GM18861 (cell line): ENCODE data around the gene MRPS31.

Experiments
- ATAC-seq: cut with Tn5 transposase; IDR thresholded peaks from one replicate; pipeline ENCODE4 v1.9.1; 2021; ENCODE audit not compliant: unreplicated experiment

The MRPS31 gene

DNA sequence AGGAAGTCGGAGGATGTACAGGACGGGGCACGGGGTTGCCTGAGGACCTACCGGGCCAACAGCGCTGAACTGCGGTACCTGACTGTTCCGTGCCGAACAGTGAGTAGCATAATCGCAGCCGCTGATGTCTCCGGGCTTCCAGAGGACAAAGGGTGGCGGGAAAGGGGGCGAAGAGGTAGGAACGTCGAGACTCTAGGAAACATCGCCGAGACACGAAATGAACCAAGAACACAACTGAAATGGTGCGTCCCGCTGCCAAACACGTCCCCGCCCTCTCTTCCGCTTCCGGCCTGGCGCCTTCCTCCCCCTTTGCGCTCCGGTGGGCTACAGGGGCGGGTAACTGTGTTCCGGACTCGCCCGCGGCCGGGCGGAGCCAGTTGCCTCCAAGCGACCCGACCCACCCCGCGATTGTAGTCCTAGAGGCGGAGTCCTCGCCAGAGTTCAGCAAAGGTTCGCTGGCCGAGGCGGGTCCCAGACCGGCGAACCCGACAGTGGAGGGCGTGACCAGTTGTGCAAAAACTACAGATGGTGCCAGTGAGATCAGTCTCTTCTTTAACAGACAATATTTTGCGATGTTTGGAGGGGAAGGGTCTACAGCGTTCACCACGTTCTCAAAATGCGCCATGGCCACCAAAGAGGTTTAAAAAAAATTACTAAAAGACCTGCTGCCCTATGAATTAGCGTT lies at the start of gene MRPS31:
MRPS31 (minus strand) TSS at position 257 of the 685 bp plus-strand sequence; CDS start at position 203, 54 bp downstream.
- ATAC-seq, result peak; percentile 93

DNA sequence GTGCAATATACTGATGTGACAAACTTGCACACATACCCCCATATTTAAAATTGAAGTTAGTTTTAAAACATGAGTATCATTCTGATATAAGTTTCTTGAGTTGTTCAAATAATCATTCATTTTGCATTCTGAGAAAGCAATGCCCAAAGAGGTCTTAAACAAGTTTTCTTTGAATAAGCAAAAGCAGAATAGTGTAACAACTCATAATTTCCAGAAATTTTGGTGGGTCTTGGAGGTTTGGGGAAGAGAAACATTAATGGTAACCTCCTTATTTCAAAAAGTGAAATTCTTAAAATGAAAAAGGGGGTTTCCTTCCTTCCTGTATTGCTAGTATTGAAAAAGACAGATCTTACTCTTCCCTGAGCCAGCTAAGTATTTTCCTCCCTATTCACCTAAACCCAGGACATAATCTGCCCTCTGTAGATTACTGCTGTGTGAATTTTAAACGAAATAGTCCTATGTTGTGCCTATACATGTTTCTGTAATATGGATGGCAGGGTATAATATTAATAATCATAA lies 48.9 kb upstream of the MRPS31 start:
- ATAC-seq, result no peak

- ATAC-seq, result no peak
These were observed 47.9 kb upstream of the MRPS31 start for GRCh38 chr13:40818926-40819325.

GRCh38 chr13:40814803-40815202 lies 43.8 kb upstream of the MRPS31 start:
- ATAC-seq, result no peak

- ATAC-seq, result no peak
These were observed 42.9 kb upstream of the MRPS31 start for GRCh38 chr13:40813667-40814454.

DNA sequence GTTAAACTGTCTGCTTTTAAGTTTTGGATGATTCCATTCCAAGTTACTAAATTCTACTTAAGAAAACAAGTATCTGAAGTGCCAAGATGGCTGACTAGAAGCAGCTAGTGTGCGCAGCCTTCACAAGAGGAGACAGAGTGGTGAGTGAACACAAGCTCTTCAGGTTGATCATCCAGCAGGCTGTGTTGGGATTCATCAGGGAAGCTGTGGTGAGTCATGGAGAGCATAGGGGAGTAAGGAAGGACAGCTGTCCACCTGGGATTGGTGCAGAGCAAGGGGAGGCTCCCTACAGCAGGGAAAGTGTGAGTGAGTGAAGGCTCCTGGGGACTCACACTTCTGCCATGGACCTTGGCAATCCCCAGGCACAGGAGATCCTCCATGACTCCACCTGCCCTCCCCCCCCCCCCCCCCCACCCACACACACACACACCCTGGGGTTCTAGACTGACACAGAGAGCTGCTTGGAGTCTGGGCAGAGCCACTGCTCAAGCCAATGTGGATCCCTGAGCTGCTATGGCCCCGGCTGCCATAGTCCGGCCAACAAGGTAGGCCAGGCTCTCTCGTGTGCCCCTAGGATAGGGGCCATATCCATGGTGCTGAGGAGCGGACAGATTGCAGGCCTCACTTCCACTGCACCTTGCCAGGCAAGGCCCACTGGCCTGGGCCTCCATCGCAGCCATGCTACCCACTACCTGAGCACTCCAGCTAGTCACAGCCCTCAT lies 41.9 kb upstream of the MRPS31 start:
- ATAC-seq, result no peak

DNA sequence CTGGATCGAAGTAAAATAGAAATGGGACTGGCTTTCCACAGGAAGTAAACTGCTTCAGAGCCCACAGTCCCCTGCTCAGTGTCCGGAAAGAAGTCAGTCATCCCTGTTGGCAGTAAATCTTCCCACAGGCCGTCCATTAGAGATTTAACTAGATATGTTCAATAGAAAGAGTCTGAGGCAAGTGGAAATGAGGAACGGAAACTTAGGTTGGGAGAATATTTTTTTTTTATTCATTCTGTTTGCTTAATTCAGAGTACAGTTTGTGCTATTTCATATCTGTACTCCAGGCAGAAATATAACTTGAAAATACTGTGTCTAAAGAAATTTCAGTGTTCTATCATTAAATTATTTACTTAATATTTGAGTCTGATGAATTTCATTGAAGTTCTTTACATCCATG lies 41.1 kb upstream of the MRPS31 start:
- no peak for ATAC-seq

DNA sequence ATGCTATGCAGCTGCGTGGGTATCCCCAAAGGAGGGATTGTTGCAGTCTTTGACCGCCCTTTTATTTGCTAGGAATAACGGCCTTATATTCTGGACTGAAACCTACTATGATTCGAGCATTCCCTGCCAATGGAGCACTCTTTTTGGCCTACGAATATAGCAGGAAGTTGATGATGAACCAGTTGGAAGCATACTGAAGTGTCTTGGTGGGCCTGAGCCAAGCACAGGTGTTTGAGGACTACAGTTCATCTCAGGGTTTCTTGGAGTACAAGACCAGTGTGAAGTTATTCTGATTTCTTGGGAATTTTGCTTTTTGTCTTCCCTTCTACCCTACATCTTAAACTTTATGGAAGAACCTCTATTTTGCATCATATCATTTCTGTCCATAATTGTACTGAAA lies 38.5 kb upstream of the MRPS31 start:
- ATAC-seq, result no peak

DNA sequence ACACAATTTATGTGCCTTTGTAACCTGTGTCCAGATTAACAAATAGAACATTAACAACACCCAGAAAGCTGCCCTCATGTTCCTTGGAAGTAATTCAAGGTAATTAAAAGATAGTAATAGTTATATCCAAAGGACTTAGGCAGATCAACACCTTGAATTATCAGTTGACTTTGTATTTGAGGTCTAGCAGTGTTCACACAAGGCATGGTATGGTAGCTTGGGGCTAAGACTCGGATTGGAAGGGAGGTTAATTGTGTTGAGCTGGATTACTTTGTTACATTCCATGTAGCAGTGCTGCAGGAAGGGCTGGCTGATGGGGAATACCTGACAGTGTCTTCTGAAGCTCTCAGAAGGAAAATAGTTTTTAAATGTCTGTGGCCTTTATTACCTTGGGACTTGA lies 35.3 kb upstream of the MRPS31 start:
- no peak for ATAC-seq

- ATAC-seq, result no peak
These were observed 32.3 kb upstream of the MRPS31 start for GRCh38 chr13:40803316-40803715.

DNA sequence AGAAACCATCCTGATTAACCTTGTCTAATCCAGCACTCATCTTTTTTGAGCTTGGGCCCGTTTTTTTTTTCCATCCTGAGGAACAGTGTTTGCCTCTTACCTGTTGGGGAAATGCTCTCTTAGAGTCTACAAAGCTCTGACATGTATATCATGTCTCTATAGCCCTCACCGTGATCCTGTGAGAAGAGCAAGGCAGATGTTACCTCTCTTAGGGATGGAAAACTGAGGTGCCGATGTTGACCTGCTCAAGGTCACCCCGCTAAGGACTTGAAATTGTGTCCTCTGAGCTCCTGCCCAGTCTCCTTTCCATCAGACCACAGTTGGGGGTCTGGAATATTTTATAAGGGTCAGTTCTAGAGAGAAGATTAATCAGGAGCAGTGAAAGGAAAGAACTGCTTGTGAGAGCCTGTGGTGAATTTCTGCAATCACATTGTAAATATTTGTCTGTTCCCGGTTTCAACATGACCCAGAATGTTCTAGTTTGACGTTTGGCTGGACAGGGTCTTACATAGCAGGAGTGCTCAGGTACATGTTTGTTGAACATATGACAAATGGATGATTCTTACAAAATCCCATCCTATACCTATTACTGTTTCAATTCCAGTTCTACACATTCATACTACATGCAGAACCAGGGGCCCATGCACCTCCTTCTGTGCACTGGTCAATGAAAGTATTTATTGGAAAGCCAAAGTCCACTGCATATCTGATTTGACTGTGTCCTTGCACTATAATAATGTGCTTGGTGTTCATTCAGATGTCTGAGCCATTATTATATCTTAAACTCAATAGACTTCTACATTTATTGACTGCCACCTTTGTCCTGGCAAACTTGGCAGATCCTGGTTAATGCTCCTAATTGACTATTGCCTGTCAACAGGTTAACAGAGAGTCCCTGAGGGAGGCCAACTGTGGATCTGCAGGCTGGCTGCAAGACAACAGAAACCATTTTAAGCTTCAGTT lies 30.5 kb upstream of the MRPS31 start:
- no peak for ATAC-seq

DNA sequence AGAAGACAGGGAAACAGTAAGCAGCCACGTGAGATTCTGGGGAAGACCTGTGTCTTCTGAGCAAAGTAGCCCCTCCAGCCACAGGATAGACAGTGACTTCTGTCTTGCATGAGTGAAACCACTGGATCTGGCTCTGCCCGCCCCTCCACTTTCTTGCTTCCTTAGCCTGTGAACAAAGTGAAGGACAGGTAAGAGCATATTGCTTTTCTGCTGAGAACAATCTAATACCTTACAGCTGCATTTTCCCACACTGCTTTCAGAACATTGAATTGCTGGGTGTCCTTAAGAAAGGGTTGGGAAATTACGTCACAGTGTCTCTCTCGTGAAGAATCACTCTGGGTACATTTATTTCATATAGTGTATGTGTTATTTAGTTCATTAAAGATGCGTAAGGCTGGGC lies 29.6 kb upstream of the MRPS31 start:
- no peak for ATAC-seq

DNA sequence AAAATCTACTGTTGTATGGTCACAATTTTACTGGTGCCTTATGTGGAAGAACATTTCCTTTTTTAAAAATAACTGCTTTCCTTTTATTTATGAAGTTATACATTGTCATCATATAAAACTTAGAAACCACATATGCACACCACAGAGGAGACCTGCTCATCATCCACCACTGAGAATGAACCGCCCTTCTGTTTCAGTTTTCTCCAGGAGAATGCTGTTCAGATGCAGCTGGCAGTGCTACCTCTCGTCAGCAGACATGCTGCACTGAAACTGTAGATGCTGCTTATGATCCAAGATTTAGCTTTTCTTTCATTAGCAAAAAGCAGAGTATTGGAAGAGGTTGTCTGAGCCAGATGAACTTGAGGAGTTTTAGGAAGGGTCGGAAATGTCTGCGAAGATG lies 28.5 kb upstream of the MRPS31 start:
- no peak for ATAC-seq

- no peak for ATAC-seq
These were observed 27.4 kb upstream of the MRPS31 start for GRCh38 chr13:40798380-40798779.

GRCh38 chr13:40796649-40797048 lies 25.7 kb upstream of the MRPS31 start:
- ATAC-seq, result no peak

DNA sequence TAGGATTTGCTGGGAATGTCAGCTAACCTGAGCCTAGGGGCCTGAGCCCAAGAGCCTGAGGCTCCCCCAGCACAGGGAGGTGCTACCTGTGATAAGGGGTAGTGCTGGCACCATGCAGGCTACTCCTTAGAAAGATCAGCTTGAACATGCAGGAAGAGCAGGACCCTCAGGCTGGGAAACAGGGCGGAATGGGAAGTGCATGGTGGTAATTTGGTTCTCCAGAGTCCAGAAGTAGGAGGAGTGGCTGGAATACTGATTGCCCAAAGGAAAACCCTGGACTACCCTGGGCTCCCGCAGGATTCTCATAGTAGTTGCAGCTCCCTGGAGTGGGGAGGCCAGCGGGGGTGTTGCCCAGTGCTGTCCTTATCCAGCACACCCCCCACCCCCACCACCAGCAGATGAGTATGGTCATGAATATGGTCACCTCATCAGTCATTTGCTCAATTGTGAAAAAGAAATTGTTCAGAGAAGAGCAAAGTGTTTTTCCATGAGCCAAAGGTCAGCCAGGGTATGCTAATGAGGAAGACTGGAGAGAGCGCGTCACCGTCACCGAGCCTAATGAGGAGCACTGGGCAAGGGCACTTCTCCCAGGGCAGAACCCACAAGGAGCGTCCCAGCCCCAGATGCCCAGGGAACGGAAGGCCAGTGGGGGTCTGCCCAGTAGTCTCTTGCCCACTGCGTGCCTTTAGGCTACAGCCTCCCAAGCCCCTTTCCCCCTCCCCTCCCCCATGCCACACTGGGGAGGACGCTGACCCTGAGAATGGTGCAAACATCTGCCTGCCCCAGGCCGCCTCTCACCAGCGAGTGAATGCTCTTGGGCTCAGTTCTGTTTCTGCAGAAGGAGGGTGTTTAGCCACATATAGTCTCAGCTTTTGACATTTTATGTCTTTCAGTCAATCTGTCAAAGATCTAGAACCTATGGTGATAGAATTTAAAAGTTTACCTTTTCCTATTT lies 23.7 kb upstream of the MRPS31 start:
- ATAC-seq, result no peak

GRCh38 chr13:40793339-40793738 lies 22.3 kb upstream of the MRPS31 start:
- ATAC-seq, result no peak

GRCh38 chr13:40792284-40793051 lies 21.5 kb upstream of the MRPS31 start:
- peak; percentile 37 for ATAC-seq
